HepG2 (cell line): ENCODE data around the gene SOCS3. TPM values are rescaled to one million over a fixed set of nuclear protein-coding genes. Genes with fewer than 3 reads are reported as not detected.

Source experiments
- ATF7 ChIP-seq, 2 experiments: fragments of 450-650 bp in 1 of 2; sonication (generic) in 1 of 2; formaldehyde crosslinking in 1 of 2; IDR thresholded peaks; 2 replicates each; pipeline versions ENCODE4 v1.4.0 to v1.6.1; 2016 to 2020; ENCODE audit warnings: antibody characterized with exemption in 1 of 2, mild to moderate bottlenecking in 1 of 2, missing genetic modification reagents in 1 of 2
- CREBL2 ChIP-seq: sonication (generic); formaldehyde crosslinking; IDR thresholded peaks from 2 replicates; pipeline ENCODE4 v1.8.1; 2023; ENCODE audit warnings: missing genetic modification reagents, mild to moderate bottlenecking, borderline replicate concordance
- E2F2 ChIP-seq: sonication (generic); formaldehyde crosslinking; IDR thresholded peaks from 2 replicates; pipeline ENCODE4 v1.4.0; 2020; ENCODE audit warnings: missing genetic modification reagents, borderline replicate concordance
- ELK4 ChIP-seq: sonication (generic); formaldehyde crosslinking; IDR thresholded peaks from 2 replicates; pipeline ENCODE4 v1.9.0; 2021; ENCODE audit warnings: missing genetic modification reagents, borderline replicate concordance
- MEIS2 ChIP-seq: sonication (generic); formaldehyde crosslinking; IDR thresholded peaks from 2 replicates; pipeline ENCODE4 v1.9.0; 2021; ENCODE audit warnings: mild to moderate bottlenecking, missing genetic modification reagents
- NFRKB ChIP-seq: fragments of 450-650 bp; IDR thresholded peaks from 2 replicates; pipeline ENCODE4 v1.6.1; 2017
- NR2F6 ChIP-seq, 2 experiments: IDR thresholded peaks; 2 replicates each; pipeline ENCODE4 v1.6.1; 2016; ENCODE audit warnings: antibody characterized with exemption in 1 of 2, mild to moderate bottlenecking in 1 of 2
- SRSF4 ChIP-seq: fragments of 200-400 bp; formaldehyde crosslinking; IDR thresholded peaks from one replicate; pipeline ENCODE4 v1.6.1; 2018; ENCODE audit warnings: mild to moderate bottlenecking, low read depth, low read length, moderate library complexity; ENCODE audit not compliant: poor library complexity, severe bottlenecking
- TSC22D2 ChIP-seq: sonication (generic); formaldehyde crosslinking; IDR thresholded peaks from 2 replicates; pipeline ENCODE4 v1.5.1; 2020; ENCODE audit warnings: missing genetic modification reagents, mild to moderate bottlenecking, borderline replicate concordance
- ZBTB3 ChIP-seq: sonication (generic); formaldehyde crosslinking; IDR thresholded peaks from 2 replicates; pipeline ENCODE4 v1.4.0; 2020; ENCODE audit warnings: low read depth, mild to moderate bottlenecking, moderate library complexity, missing genetic modification reagents, borderline replicate concordance
- ZC3H13 ChIP-seq: sonication (generic); formaldehyde crosslinking; IDR thresholded peaks from 2 replicates; pipeline ENCODE4 v1.8.1; 2023; ENCODE audit warnings: mild to moderate bottlenecking, missing genetic modification reagents, moderate library complexity
- ZNF441 ChIP-seq: sonication (generic); formaldehyde crosslinking; IDR thresholded peaks from 2 replicates; pipeline ENCODE4 v1.7.0; 2021; ENCODE audit warnings: missing genetic modification reagents, borderline replicate concordance
- ZNF629 ChIP-seq: sonication (generic); formaldehyde crosslinking; conservative IDR thresholded peaks from 2 replicates; pipeline ENCODE4 v1.5.0; 2020; ENCODE audit warnings: missing genetic modification reagents
- ZNF691 ChIP-seq: sonication (generic); formaldehyde crosslinking; IDR thresholded peaks from 2 replicates; pipeline ENCODE4 v1.4.0; 2020; ENCODE audit warnings: missing genetic modification reagents, low read depth, mild to moderate bottlenecking, borderline replicate concordance
- ZNF780A ChIP-seq: sonication (generic); formaldehyde crosslinking; IDR thresholded peaks from 2 replicates; pipeline ENCODE4 v1.8.0; 2022; ENCODE audit warnings: mild to moderate bottlenecking, missing genetic modification reagents, moderate library complexity
- polyA plus RNA-seq, 8 experiments: library from polyadenylated mRNA; depleted of rRNA in 3 of 8; stranded (reverse) in 7 of 8; unstranded in 1 of 8; fragments of >200 nt; fragmentation: Illumina TruSeq in 4 of 8; extraction: Trizol in 4 of 8; gene quantifications; 2 replicates each; pipeline versions ENCODE4 v1.2.1 to v1.2.3, GENCODE V29; 2011 to 2016; ENCODE audit warnings: low read depth in 4 of 8, missing spikeins in 1 of 8, mixed read lengths in 1 of 8; ENCODE audit not compliant: insufficient read depth in 1 of 8
- total RNA-seq, 5 experiments: library from RNA; depleted of rRNA; stranded (reverse); fragments of >200 nt; fragmentation: Illumina TruSeq; extraction: Trizol; gene quantifications; 2 replicates each; pipeline ENCODE4 v1.2.3, GENCODE V29; 2016; ENCODE audit warnings: low read depth in 1 of 5
- TF ChIP-seq, protein P1 (sequence below): sonication (generic); formaldehyde crosslinking; IDR thresholded peaks from 2 replicates; pipeline ENCODE4 v1.4.0; 2020; ENCODE audit warnings: missing genetic modification reagents
- TF ChIP-seq, protein P2 (sequence below): sonication (generic); formaldehyde crosslinking; IDR thresholded peaks from 2 replicates; pipeline ENCODE4 v1.5.0; 2020; ENCODE audit warnings: mild to moderate bottlenecking, missing genetic modification reagents
- TF ChIP-seq, protein P3 (sequence below): sonication (generic); formaldehyde crosslinking; IDR thresholded peaks from 2 replicates; pipeline ENCODE4 v1.4.0; 2020; ENCODE audit warnings: mild to moderate bottlenecking, missing genetic modification reagents

The SOCS3 gene
- total and polyA plus RNA-seq, 2 of the 13 experiments (the other 11 are each of a cell fraction or from before 2014, with no cell fraction given): 0.77 to 2.4 TPM

GRCh38 chr17:78399693-78400144, 39.8 kb upstream of the SOCS3 start (continued):
- no peak for TF ChIP-seq ZBTB3 (CRISPR knock-in tag)
- TF ChIP-seq, protein P1, sequence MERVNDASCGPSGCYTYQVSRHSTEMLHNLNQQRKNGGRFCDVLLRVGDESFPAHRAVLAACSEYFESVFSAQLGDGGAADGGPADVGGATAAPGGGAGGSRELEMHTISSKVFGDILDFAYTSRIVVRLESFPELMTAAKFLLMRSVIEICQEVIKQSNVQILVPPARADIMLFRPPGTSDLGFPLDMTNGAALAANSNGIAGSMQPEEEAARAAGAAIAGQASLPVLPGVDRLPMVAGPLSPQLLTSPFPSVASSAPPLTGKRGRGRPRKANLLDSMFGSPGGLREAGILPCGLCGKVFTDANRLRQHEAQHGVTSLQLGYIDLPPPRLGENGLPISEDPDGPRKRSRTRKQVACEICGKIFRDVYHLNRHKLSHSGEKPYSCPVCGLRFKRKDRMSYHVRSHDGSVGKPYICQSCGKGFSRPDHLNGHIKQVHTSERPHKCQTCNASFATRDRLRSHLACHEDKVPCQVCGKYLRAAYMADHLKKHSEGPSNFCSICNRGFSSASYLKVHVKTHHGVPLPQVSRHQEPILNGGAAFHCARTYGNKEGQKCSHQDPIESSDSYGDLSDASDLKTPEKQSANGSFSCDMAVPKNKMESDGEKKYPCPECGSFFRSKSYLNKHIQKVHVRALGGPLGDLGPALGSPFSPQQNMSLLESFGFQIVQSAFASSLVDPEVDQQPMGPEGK (CRISPR knock-in tag): peak; percentile 72
- TF ChIP-seq TSC22D2 (CRISPR knock-in tag): no peak
- TF ChIP-seq ZNF691: peak; percentile 49; the same call in 1 of the 2 replicates
- TF ChIP-seq NFRKB: no peak
- peak; percentile 43; the same call in 1 of the 2 replicates for TF ChIP-seq ZNF441 (CRISPR knock-in tag)
- TF ChIP-seq ZNF780A (CRISPR knock-in tag): no peak
- TF ChIP-seq ZNF629 (CRISPR knock-in tag): no peak
- TF ChIP-seq, protein P2, sequence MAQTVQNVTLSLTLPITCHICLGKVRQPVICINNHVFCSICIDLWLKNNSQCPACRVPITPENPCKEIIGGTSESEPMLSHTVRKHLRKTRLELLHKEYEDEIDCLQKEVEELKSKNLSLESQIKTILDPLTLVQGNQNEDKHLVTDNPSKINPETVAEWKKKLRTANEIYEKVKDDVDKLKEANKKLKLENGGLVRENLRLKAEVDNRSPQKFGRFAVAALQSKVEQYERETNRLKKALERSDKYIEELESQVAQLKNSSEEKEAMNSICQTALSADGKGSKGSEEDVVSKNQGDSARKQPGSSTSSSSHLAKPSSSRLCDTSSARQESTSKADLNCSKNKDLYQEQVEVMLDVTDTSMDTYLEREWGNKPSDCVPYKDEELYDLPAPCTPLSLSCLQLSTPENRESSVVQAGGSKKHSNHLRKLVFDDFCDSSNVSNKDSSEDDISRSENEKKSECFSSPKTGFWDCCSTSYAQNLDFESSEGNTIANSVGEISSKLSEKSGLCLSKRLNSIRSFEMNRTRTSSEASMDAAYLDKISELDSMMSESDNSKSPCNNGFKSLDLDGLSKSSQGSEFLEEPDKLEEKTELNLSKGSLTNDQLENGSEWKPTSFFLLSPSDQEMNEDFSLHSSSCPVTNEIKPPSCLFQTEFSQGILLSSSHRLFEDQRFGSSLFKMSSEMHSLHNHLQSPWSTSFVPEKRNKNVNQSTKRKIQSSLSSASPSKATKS (CRISPR knock-in tag): no peak
- TF ChIP-seq ELK4 (CRISPR knock-in tag): no peak
- TF ChIP-seq CREBL2 (CRISPR knock-in tag): no peak
- TF ChIP-seq NR2F6 (IDR thresholded peaks at IDR 0.05): no peak
- TF ChIP-seq NR2F6 (CRISPR knock-in tag; IDR thresholded peaks at IDR 0.05): peak; percentile 73; the same call in 1 of the 2 replicates
- no peak for TF ChIP-seq SRSF4
- TF ChIP-seq ATF7 (IDR thresholded peaks at IDR 0.05): no peak
- TF ChIP-seq ATF7 (CRISPR knock-in tag; IDR thresholded peaks at IDR 0.05): no peak
- no peak for TF ChIP-seq E2F2 (CRISPR knock-in tag)
- TF ChIP-seq, protein P3, sequence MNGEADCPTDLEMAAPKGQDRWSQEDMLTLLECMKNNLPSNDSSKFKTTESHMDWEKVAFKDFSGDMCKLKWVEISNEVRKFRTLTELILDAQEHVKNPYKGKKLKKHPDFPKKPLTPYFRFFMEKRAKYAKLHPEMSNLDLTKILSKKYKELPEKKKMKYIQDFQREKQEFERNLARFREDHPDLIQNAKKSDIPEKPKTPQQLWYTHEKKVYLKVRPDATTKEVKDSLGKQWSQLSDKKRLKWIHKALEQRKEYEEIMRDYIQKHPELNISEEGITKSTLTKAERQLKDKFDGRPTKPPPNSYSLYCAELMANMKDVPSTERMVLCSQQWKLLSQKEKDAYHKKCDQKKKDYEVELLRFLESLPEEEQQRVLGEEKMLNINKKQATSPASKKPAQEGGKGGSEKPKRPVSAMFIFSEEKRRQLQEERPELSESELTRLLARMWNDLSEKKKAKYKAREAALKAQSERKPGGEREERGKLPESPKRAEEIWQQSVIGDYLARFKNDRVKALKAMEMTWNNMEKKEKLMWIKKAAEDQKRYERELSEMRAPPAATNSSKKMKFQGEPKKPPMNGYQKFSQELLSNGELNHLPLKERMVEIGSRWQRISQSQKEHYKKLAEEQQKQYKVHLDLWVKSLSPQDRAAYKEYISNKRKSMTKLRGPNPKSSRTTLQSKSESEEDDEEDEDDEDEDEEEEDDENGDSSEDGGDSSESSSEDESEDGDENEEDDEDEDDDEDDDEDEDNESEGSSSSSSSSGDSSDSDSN: peak; percentile 39; the same call in 1 of the 2 replicates
- TF ChIP-seq MEIS2: peak; percentile 45; the same call in 1 of the 2 replicates
- no peak for TF ChIP-seq ZC3H13 (CRISPR knock-in tag)
